HG02981 (cell line): ENCODE data around the gene ADCY10.
"Not testable (repeated sequence)": the region's sequence is repeated elsewhere in the genome, so short reads cannot be mapped to it uniquely, and the experiment has no call there.

Source experiments
- ATAC-seq: cut with Tn5 transposase; IDR thresholded peaks from one replicate; pipeline ENCODE4 v1.9.1; 2021; ENCODE audit warnings: mild to moderate bottlenecking, moderate library complexity; ENCODE audit not compliant: unreplicated experiment

Gene ADCY10

DNA sequence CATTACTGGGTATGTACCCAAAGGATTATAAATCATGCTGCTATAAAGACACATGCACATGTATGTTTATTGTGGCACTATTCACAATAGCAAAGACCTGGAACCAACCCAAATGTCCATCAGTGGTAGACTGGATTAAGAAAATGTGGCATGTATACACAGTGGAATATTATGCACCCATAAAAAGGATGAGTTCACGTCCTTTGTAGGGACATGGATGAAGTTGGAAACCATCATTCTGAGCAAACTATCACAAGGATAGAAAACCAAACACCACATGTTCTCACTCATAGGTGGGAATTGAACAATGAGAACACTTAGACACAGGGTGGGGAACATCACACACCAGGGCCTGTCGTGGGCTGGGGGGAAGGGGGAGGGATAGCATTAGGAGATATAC is 26.7 kb downstream of the ADCY10 start:
- not testable (repeated sequence) for ATAC-seq

DNA sequence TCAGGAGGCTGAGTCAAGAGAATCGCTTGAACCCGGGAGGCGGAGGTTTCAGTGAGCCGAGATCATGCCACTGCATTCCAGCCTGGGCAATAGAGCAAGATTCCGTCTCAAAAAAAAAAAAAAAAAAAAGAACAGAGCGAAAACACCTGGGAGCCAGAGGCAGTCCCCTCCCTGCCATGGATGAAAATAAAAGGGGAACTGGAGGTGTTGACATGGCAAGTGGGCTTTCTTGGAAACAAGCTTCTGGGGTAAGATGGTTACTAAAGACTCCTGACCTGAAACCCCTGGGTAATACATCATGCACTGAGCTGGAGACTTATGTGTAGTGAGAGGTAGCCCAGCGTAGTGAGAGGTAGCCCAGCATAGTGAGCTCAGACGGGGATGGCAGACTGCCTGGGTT is 31.6 kb downstream of the ADCY10 start:
- no peak for ATAC-seq

DNA sequence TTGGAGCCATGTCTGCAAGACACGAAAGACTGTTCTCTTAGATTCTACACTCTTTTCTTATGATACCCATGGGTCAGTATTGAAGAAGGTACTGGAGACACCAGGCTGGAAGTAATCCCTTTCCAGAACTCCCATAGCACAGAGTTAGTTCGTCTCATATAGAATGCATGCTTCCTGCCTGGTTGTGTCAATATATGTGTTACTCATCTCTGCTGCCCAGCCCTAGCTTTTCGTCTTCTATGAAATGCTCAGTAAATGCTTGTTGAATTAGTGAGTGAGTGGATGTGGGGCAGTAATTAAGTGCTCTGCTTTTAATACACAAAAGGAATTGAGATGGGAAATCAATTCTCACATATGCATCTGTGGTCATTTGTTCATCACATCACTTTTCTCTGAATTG is 32.1 kb downstream of the ADCY10 start:
- no peak for ATAC-seq

DNA sequence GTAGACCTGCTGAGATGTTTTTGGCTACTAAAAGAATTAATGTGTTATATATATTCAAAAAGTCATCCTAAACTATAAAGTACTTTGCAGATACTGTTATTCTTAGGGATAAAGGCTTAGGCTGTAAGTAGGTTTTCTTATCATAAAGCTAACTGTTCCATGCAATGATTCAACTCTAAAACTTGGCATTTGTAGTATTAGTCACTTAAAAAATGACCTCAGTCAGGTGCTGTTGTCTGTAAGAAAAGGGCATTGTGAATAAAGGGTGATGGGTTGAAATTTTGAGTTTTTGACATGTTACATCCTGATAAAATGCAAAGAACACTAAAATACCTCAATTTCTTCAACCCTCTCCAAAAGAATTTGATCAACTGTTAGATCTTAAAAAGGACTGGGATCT is 32.9 kb downstream of the ADCY10 start:
- no peak for ATAC-seq

DNA sequence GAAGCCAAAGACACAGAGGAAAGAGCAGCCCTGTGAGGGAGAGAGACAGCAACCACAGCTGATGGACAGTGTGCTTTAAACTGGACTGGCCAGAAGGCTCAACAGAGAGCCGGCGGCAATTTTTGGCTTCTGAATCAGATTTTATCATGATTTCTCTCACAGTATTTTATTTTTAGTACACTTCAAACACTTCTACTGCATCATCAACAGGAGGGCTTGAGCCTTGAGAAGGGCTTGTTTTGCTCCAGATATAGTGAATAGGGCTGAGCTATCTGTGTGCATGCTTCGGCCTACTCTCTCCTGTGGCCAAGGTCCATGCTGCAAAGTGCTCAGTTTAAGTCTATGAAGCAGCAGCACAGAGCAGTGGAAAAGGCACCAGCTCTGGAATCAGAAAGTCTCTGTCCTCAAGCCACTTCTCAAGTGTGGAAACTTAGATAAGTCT is 33.3 kb downstream of the ADCY10 start:
- ATAC-seq, result no peak

DNA sequence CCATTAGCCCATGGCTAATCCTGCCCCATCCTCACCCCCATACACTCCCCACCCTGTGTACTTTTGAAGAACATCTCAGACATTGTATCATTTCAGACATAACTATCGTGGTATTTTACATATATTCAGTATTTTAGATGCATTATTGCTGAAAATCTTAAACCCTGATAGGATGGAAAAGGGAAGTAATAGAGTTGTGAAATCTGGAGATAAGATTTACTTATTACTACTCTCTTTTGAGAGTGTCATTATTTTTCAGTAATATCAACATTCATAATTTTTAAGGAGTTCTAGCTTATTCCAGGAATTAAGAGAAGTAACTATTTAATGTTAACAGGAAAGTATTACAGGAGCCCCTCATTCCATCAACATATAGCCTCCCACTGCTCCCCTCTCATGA is 34.4 kb downstream of the ADCY10 start:
- ATAC-seq, result no peak

DNA sequence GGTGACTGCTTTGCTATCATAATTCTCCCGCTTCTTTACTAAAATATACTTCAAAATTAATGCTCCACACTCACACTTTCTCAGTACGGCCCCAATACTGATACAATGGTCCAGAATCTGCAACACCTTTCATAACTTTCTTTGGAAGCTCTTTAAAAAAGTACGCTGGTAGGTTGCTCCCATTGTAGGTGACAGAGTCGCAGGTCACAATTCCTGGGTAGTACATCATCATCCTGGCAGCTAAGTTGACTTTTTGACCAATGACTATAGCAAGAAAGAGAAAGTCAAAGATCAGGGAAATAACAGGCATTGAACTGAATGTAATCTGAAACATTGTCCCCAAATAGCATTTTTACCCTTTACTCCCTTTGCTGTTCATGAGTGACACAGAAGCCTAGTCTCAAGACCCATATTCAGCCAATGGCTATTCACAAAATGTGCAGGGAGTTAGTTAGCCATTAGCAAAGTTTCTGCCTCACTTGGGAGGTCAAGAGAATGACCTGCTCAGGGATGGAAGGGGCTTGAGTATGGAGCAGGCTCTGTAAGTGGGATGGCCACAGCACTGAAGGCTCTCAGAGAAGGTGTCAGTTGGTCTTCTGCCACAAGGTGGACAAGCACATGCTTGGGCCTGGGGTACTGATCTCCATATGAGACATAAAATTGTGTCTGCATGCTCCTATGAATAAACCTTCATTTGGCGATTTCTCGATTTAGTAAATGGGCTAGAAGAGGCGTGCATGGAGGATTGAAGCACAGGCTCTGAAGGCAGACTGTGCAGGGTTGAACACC is 35.4 kb downstream of the ADCY10 start:
- ATAC-seq, result no peak

DNA sequence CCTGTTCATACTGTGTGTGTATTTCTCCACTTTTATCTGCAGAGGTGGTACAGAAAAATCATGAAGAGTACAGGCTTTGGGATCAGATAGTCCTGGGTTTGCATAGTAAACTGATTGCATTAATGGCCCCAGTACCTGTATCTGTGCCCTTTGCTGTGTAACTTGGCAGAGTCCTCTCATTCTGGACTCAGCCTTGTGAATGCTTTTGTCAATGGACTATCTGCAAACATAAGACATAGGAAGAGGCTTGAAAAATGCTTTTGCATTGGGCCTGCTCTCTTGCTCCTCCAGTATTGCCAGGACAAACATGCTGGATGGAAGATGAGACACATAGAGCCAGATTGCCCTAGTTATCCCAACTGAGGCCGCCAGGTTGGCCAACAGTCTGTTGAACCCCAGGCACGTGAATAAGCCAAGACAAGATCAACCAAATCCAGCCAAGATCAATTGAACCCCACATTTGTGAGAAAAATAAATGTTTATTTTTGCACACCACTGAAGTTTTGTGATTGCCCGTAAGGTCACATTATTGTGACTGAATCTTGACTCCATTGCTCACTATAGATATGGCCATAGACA is 37.2 kb downstream of the ADCY10 start:
- ATAC-seq, result no peak

DNA sequence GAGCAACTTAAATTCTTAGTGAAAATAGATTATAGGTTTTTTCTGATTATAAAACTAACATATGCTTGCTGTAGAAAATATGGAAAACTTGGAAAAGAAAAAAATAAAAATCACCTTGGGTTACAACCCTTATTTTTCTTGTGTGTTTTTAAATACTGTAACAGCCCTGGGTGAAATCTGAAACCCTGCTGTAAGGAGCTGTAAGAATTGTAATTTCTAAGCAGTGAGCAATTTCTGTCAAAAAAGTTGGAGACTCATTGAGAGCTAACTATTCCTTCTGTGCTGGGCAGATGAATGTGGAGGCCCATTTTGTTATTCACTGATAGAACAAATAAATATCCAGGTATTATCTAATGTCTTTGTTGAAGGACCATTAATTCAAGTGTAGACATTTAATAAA is 42.6 kb downstream of the ADCY10 start:
- ATAC-seq, result no peak

DNA sequence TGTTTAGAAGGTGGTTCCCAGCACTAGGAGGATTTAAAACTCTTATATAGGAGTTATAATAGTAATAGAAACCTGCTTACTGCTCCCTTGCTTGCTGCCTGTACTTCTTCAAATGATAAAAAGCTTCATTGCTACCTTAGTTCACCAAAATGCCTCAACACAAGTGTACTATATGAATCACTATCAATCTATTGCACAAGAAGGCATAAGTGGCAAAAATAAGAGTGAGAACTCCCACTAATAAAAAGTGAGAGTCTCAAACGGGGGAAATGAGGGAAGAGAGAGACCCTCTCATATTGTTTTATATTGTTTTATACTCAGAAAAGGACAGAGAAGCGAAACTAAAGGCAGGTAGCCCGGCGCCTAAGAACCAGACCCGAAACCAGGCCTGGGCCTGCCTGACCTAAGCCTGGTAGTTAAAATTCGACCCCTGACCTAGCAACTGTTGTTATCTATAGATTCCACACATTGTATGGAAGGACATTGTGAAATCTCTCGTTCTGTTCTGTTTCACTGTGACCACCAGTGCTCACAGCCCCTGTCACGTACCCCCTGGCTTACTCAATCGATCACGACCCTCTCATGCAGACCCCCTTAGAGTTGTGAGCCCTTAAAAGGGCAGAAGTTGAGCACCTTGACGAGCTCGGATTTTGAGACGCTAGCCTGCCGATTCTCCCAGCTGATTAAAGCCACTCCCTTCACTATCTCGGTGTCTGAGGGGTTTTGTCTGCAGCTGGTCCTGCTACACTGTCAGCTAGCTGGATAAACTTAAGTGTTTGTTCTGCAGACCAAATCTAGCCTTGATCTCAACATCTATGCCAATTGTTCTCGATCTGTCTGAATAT is 44.6 kb downstream of the ADCY10 start:
- not testable (repeated sequence) for ATAC-seq

DNA sequence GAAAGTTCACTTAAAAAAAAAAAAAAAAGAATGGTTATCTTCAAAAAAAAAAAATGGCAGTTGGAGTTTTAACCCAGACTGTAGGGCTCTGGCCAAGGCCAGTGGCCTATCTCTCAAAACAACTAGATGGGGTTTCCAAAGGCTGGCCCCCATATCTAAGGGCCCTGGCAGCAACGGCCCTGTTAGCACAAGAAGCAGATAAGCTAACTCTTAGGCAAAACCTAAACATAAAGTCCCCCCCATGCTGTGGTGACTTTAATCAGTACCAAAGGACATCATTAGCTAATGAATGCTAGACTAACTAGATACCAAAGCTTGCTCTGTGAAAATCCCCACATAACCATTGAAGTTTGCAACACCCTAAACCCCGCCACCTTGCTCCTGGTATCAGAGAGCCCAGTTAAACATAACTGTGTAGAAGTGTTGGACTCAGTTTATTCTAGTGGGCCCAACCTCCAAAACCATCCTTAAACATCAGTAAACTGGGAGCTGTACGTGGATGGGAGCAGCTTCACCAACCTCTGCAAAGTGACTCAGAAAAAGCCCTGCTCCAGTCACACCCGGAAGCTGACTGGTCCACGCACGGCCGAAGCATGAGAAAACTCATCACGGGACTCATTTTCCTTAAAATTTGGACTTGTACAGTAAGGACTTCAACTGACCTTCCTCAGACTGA is 47.1 kb downstream of the ADCY10 start:
- ATAC-seq, result not testable (repeated sequence)

DNA sequence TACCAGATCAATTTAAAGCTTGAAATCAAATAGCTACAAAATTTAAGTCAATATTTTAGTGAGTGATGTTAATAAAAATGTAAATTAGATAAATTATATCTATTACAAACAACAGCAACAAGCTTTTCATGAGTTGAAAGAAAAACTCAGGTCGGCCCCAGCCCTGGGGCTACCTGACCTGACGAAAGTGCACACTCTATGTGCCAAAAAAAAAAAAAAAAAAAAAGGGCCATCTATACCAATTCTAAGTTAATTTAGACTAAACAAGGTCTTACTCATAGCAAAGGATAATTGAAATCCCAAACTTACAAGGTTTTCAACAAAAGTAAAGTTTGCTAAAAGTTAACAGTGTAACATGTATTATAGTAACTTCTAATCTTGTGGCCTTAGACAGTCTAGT is 47.6 kb downstream of the ADCY10 start:
- ATAC-seq, result not testable (repeated sequence)

DNA sequence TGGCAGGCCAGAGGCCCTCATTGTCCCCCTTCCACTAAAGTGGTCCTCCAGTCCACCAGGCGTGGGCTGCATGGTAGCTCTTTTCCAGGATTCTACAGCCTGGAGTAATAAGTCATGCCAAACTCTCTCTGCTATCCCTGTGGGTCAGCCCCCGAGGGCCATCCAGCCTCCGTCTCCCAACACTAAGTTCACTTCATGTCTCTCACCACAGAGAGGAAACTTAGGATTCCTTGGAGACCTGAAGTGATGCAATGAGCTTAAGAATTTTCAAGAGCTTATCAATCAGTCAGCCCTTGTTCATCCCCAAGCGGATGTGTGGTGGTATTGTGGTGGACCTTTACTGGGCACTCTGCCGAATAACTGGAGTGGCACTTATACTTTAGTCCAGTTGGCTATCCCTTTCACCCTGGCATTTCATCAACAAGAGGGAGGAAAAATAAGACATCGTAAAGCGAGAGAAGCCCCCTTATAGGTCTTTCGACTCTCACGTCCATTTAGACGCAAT is 48.1 kb downstream of the ADCY10 start:
- ATAC-seq, result not testable (repeated sequence)

DNA sequence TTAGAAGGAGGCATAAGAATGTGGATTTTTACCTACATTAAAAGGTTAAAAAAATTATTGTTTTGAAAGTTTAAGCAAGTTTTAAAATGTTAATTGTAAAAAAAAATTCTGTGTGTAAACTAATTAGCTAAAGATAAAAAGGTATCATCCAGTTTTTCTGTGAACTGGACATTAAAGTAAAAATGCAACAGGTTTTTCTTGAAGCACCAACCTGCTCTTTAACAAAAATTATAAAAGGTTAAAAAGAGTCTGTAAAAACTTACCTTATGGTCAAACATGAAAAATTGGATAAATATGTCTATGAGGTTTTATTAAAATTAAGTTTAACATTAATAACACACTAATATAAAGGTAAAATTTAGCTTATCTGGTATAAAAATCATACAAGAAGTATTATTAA is 48.7 kb downstream of the ADCY10 start:
- ATAC-seq, result not testable (repeated sequence)

DNA sequence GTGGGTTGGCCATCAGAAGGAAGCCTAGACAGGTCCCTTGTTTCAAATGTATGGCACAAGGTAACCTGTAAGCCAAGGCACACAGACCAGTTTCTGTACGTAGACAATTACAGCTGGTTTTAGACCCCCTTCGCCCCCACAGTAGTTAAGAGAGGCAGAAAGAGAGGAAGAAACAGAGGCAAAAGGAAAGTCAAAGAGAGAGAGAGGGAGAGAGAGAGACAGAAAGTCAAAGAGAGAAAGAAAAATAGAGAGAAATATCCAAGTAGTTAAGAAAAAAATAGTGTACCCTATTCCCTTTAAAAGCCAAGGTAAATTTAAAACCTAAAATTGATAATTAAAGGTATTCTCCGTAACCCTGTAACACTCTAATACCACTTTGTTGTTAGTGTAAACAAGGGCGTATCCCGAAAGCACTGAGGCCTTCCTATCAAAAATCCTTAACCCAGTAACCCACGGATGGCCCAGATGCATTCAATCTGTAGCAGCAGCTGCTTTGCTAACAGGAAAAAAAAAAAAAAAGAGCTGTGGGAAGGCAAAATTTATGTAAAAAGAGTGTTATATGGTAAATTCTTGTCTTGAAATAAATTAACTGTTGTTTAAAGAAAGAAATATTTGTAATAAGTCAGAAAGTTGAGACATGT is 49.4 kb downstream of the ADCY10 start:
- no peak for ATAC-seq

DNA sequence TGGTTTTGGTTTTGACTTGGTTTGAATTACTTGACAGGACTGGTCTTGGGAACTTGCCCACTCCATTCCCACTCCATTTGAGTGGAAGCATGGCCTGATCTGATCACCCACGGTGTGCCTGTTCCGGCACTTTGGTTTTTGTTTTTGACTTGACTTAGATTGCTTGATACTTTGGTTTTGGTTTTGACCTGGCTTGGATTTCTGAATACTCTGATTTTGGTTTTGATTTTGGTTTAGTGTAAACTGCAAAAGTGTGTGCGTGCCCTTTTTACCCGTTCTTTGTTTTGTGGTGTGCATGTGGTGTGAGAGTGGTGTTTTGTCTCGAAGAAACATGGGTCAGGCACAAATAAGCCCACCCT is 50.0 kb downstream of the ADCY10 start:
- no peak for ATAC-seq

DNA sequence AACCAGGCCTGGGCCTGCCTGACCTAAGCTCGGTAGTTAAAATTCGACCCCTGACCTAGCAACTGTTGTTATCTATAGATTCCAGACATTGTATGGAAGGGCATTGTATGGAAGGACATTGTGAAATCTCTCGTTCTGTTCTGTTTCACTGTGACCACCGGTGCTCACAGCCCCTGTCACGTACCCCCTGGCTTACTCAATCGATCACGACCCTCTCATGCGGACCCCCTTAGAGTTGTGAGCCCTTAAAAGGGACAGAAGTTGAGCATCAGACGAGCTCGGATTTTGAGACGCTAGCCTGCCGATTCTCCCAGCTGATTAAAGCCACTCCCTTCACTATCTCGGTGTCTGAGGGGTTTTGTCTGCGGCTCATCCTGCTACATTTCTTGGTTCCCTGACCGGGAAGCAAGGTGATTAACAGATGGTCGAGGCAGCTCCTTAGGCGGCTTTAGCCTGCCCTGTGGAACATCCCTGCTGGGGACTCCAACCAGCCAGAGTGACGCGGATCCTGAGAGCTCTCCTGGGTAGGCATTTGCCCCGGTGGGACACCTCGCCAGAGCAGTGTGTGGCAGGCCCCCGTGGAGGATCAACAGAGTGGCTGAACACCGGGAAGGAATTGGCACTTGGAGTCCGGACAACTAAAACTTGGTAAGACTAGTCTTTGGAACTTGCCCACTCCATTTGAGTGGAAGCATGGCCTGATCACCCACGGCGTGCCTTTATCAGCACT is 50.6 kb downstream of the ADCY10 start:
- ATAC-seq, result not testable (repeated sequence)

DNA sequence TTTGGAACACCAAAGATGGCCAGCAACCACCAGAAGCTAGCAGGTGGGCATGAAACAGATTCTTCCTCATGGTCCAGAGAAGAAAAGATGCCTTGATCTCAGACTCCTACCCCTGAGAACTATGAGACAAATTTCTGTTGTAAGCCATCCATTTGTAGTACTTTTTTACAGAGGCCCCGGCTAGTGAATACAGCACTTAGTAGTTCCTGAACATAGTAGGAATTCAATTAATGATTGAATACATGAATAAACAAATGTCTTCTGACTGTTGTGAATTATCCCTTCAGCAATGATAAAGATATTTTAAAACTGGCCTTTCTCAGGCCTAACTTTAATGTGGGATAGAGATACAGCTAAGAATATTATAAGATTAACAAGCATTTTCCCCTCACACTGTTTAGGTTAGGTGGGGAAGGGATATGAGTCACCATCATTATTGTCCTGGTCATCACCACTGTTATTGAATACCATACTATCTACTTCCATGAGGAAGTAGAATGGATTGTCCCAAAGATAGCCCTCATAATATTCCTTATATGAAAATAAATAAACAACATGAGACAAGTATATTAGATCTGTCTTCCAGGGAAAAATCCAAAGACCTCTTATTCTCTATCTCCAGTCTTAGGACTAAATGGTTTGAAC is 51.4 kb downstream of the ADCY10 start:
- no peak for ATAC-seq

DNA sequence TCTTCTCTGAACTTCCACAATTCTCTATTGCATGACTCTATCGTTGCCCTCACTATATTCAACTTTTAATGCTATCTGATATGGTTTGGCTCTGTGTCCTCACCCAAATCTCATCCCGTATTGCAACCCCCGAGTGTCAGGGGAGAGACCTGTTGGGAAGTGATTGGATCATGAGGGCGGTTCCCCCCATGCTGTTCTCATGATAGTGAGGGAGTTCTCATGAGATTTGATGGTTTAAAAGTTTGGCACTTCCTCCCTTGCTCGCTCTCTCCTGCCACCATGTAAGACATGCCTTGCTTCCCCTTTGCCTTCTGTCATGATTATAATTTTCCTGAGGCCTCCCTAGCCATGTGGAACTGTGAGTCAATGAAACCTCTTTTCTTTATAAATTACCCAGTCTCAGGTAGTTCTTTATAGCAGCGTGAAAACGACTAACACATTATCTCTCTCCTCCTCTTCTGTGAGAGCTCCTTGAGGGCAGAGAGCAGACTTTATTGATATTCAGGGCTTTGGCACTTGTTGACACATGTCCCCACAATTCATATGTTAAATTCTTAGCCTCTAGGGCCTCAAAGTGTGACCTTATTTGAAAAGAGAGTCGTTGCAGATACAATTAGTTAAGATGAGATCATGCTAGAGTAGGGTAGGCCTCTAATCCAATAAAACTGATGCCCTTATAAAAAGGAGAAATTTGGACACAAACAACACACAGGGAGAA is 52.1 kb downstream of the ADCY10 start:
- ATAC-seq, result no peak
